H1 (cell line): ENCODE measurements around the gene S1PR1. TPM values are rescaled to one million over a fixed set of nuclear protein-coding genes. Genes with fewer than 3 reads are reported as not detected.

Source experiments
- ATF2 ChIP-seq: IDR thresholded peaks from 2 replicates; pipeline ENCODE4 v1.6.1; 2012; ENCODE audit warnings: low read length, inconsistent platforms
- BRCA1 ChIP-seq: IDR thresholded peaks from 2 replicates; pipeline ENCODE4 v1.6.1; 2012; ENCODE audit warnings: low read depth, low read length, improper control_type of control experiment
- CEBPB ChIP-seq: IDR thresholded peaks from 2 replicates; pipeline ENCODE4 v1.6.1; 2012; ENCODE audit warnings: low read depth, low read length
- CHD1 ChIP-seq: IDR thresholded peaks from 2 replicates; pipeline ENCODE4 v1.6.1; 2012; ENCODE audit warnings: low read depth, low read length, improper control_type of control experiment
- CREB1 ChIP-seq: IDR thresholded peaks from 2 replicates; pipeline ENCODE4 v1.6.1; 2012; ENCODE audit warnings: inconsistent platforms
- CTCF ChIP-seq, 3 experiments: IDR thresholded peaks; 1 replicate in 2 of 3; 2 replicates in 1 of 3; pipeline versions ENCODE4 v1.5.1 to v1.6.1; 2011; ENCODE audit warnings: low read length in 3 of 3, mild to moderate bottlenecking in 3 of 3, inconsistent platforms in 2 of 3, low read depth in 1 of 3, moderate library complexity in 1 of 3; ENCODE audit not compliant: insufficient read depth in 1 of 3; ENCODE audit errors: control extremely low read depth in 1 of 3
- EZH2 ChIP-seq: fragments of 200-600 bp; sonication (generic); IDR thresholded peaks from 2 replicates; pipeline ENCODE4 v1.7.1; 2012; ENCODE audit warnings: low read depth, mild to moderate bottlenecking, moderate library complexity, low read length, inconsistent platforms; ENCODE audit not compliant: severe bottlenecking
- FOSL1 ChIP-seq: IDR thresholded peaks from 2 replicates; pipeline ENCODE4 v1.6.1; 2011; ENCODE audit warnings: mild to moderate bottlenecking, low read depth, low read length, moderate library complexity; ENCODE audit not compliant: insufficient read depth
- GABPA ChIP-seq: IDR thresholded peaks from 2 replicates; pipeline ENCODE4 v1.6.1; 2011; ENCODE audit warnings: mild to moderate bottlenecking, low read length, moderate library complexity, borderline replicate concordance; ENCODE audit not compliant: insufficient read depth
- GTF2F1 ChIP-seq: IDR thresholded peaks from 2 replicates; pipeline ENCODE4 v1.6.1; 2012; ENCODE audit warnings: low read depth, low read length, improper control_type of control experiment, borderline replicate concordance
- HDAC2 ChIP-seq, 2 experiments: fragments of 300-600 bp in 1 of 2; sonication (generic) in 1 of 2; IDR thresholded peaks; 2 replicates each; pipeline ENCODE4 v1.6.1; 2011 to 2012; ENCODE audit warnings: low read depth in 2 of 2, low read length in 2 of 2, mild to moderate bottlenecking in 2 of 2, moderate library complexity in 2 of 2, borderline replicate concordance in 1 of 2, inconsistent platforms in 1 of 2
- KDM4A ChIP-seq: IDR thresholded peaks from one replicate; pipeline ENCODE4 v1.7.1; 2012; ENCODE audit warnings: low read depth, mild to moderate bottlenecking, moderate library complexity, low read length, inconsistent platforms; ENCODE audit not compliant: severe bottlenecking
- KDM5A ChIP-seq: fragments of 200-600 bp; IDR thresholded peaks from 2 replicates; pipeline ENCODE4 v1.7.1; 2012; ENCODE audit warnings: mild to moderate bottlenecking, low read length, inconsistent platforms, mixed read lengths
- POLR2A ChIP-seq, 2 experiments: IDR thresholded peaks; 1 replicate in 1 of 2; 2 replicates in 1 of 2; pipeline ENCODE4 v1.6.1; 2011; ENCODE audit warnings: low read depth in 2 of 2, low read length in 2 of 2, mild to moderate bottlenecking in 2 of 2; ENCODE audit errors: control extremely low read depth in 1 of 2
- RAD21 ChIP-seq, 2 experiments: IDR thresholded peaks in 1 of 2; conservative IDR thresholded peaks in 1 of 2; 2 replicates each; pipeline ENCODE4 v1.6.1; 2011; ENCODE audit warnings: low read depth in 2 of 2, low read length in 2 of 2, improper control_type of control experiment in 1 of 2, inconsistent platforms in 1 of 2, mild to moderate bottlenecking in 1 of 2, moderate library complexity in 1 of 2
- RNF2 ChIP-seq: fragments of 200-900, 300-1000 bp; sonication (generic); IDR thresholded peaks from 2 replicates; pipeline ENCODE4 v1.7.1; 2016; ENCODE audit warnings: borderline replicate concordance, low read depth, mild to moderate bottlenecking, antibody characterized with exemption, low read length; ENCODE audit not compliant: poor library complexity, severe bottlenecking; ENCODE audit errors: missing control alignments
- SIN3A ChIP-seq, 2 experiments: IDR thresholded peaks in 1 of 2; conservative IDR thresholded peaks in 1 of 2; 2 replicates each; pipeline ENCODE4 v1.6.1; 2011 to 2012; ENCODE audit warnings: low read length in 2 of 2, improper control_type of control experiment in 1 of 2, low read depth in 1 of 2, mild to moderate bottlenecking in 1 of 2
- SIRT6 ChIP-seq: IDR thresholded peaks from one replicate; pipeline ENCODE4 v1.7.1; 2012; ENCODE audit warnings: low read length, inconsistent platforms
- TAF7 ChIP-seq: optimal IDR thresholded peaks from 2 replicates; pipeline ENCODE3; 2011; ENCODE audit warnings: low read depth, mild to moderate bottlenecking, inconsistent platforms, low read length, moderate library complexity, borderline replicate concordance
- TBP ChIP-seq: IDR thresholded peaks from 2 replicates; pipeline ENCODE4 v1.6.1; 2011; ENCODE audit warnings: low read depth, low read length, improper control_type of control experiment
- TCF12 ChIP-seq: IDR thresholded peaks from 2 replicates; pipeline ENCODE4 v1.6.1; 2011; ENCODE audit warnings: low read depth, mild to moderate bottlenecking, low read length
- polyA plus RNA-seq, 7 experiments: library from polyadenylated mRNA; depleted of rRNA in 3 of 7; stranded (reverse) in 5 of 7; unstranded in 2 of 7; fragments of >200 nt in 5 of 7; fragments of 200-250 nt in 2 of 7; gene quantifications; 1 replicate in 5 of 7; 2 replicates in 1 of 7; 4 replicates in 1 of 7; pipeline versions ENCODE4 v1.2.1 to v1.2.3, GENCODE V29; 2011 to 2013; ENCODE audit warnings: missing spikeins in 2 of 7, mixed read lengths in 2 of 7
- total RNA-seq: library from RNA; stranded (reverse); fragmentation: NEBNext Ultra II Directional; extraction: Animal tissue kit (Norgen Biotek cat#: 25700); gene quantifications from 2 replicates; pipeline ENCODE4 v1.2.1, GENCODE V29; 2021

The S1PR1 gene
- total and polyA plus RNA-seq, 2 of the 8 experiments (the other 6 are each of a cell fraction or from before 2014, with no cell fraction given): 3.5 to 5.5 TPM

- peak in 1 of 2 experiments; percentile 90; a peak in 1 of 4 replicates for TF ChIP-seq HDAC2 (IDR thresholded peaks at IDR 0.05; ENCODE audit: borderline replicate concordance in 1 of 2, low read depth in 2 of 2, low read length in 2 of 2)
- peak; percentile 77 to 82 for TF ChIP-seq RAD21 (IDR thresholded peaks at IDR 0.05 in 1 of 2, conservative IDR thresholded peaks at IDR 0.05 in 1 of 2; ENCODE audit: low read depth in 2 of 2, low read length in 2 of 2)
- no peak for TF ChIP-seq SIN3A (conservative IDR thresholded peaks at IDR 0.05 in 1 of 2, IDR thresholded peaks at IDR 0.05 in 1 of 2; ENCODE audit: low read depth in 1 of 2, low read length in 2 of 2)
- no peak for TF ChIP-seq GTF2F1
- no peak for TF ChIP-seq TCF12
- TF ChIP-seq BRCA1: no peak
- no peak for TF ChIP-seq POLR2A (IDR thresholded peaks at IDR 0.05; ENCODE audit: control extremely low read depth in 1 of 2, low read depth in 2 of 2, low read length in 2 of 2)
- no peak for TF ChIP-seq CHD1
- TF ChIP-seq FOSL1: no peak
- TF ChIP-seq ATF2: no peak
- no peak for TF ChIP-seq KDM5A
- TF ChIP-seq KDM4A: no peak
- no peak for TF ChIP-seq CEBPB
- TF ChIP-seq TBP: no peak
- no peak for TF ChIP-seq TAF7
- TF ChIP-seq GABPA: no peak
- TF ChIP-seq CTCF (IDR thresholded peaks at IDR 0.05; ENCODE audit: control extremely low read depth in 1 of 3, insufficient read depth in 1 of 3, low read depth in 1 of 3, low read length in 3 of 3): peak; percentile 83 to 93 (median 89)
- TF ChIP-seq RNF2: no peak
- TF ChIP-seq SIRT6: no peak
- TF ChIP-seq EZH2: no peak
- TF ChIP-seq CREB1: peak; percentile 31; the same call in 1 of the 2 replicates
Observed at GRCh38 chr1:101238681-101239094, 1.9 kb downstream of the S1PR1 start (continued).
